ENCODE data around the gene SUPT3H.

Gene SUPT3H

DNA sequence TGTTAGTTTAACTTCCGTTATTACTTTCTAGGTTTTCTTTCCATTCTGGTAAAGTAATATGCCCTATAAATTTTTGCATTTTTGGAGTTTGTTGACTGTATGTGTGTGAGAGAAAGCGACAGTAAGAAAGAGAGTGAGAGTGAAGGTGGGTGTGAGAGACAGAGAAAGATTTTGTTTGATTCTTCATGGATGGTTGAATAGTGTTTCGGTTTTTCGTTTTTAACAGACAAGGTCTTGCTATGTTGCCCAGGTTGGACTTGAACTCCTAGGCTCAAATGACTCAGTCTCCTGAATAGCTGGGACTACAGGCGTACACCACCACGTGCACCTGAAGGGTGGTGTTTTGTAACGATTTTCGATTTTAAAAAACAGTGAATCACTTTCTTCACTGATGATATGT lies 378.7 kb downstream of the SUPT3H start:
- TF ChIP-seq, protein P1, sequence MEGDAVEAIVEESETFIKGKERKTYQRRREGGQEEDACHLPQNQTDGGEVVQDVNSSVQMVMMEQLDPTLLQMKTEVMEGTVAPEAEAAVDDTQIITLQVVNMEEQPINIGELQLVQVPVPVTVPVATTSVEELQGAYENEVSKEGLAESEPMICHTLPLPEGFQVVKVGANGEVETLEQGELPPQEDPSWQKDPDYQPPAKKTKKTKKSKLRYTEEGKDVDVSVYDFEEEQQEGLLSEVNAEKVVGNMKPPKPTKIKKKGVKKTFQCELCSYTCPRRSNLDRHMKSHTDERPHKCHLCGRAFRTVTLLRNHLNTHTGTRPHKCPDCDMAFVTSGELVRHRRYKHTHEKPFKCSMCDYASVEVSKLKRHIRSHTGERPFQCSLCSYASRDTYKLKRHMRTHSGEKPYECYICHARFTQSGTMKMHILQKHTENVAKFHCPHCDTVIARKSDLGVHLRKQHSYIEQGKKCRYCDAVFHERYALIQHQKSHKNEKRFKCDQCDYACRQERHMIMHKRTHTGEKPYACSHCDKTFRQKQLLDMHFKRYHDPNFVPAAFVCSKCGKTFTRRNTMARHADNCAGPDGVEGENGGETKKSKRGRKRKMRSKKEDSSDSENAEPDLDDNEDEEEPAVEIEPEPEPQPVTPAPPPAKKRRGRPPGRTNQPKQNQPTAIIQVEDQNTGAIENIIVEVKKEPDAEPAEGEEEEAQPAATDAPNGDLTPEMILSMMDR (IDR thresholded peaks at IDR 0.05; ENCODE audit: insufficient read depth, low read depth, low read length, missing control alignments) = no peak
- H3K4me3 ChIP-seq (ENCODE audit: low read depth, low read length) = no peak overlapping the region
- peak; percentile 66 for DNase-seq (ENCODE audit: low read depth)

DNA sequence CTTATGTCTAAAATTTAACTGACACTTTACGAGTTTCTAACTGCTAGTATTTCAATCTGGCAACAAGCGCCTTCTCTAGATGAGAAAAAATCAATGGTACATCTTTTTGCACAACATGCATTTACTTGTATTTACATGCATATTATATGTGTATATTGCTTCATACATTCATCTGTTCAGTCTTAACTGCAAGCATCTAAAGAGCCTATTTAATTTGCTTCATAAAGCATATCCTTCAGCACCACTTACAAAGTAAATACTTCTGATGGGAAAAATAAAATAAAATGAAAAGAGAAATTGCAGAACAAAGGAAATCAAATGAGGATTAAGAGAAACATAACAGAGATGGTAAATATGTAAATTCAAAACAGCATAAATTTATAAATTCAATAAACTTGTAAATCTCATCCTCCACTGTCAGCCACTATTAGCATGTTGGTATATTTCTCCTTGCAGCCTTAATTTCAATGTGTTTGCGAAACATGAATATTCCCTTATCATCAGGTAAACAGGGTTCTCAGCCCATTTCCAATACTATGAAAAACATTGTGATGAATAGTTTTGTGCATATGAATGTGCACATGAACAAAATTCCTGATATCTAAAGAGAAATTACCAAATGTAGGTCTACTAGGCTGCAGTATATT lies 382.1 kb downstream of the SUPT3H start:
- no peak for DNase-seq (ENCODE audit: low read depth)
- H3K4me3 ChIP-seq (ENCODE audit: low read depth, low read length) = no peak overlapping the region
- TF ChIP-seq, protein P1 (IDR thresholded peaks at IDR 0.05; ENCODE audit: insufficient read depth, low read depth, low read length, missing control alignments) = no peak

DNA sequence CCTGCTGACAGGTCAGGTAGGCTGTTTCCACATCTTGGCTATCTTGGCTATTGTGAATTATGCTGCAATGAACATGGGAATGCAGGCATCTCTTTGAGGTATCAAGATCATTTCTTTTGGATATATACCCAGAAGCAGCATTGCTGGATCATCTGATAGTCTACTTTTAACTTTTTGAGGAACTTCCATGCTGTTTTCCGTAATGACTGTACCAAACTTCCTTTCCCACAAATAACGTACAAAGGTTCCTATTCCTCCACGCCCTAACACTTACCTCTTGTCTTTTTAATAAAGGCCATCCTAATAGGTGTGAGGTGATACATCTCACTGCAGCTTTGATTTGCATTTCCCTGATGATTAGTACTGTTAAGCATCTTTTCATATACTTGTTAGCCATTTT lies 388.3 kb downstream of the SUPT3H start:
- TF ChIP-seq, protein P1 (IDR thresholded peaks at IDR 0.05; ENCODE audit: insufficient read depth, low read depth, low read length, missing control alignments) = no peak
- no peak for DNase-seq (ENCODE audit: low read depth)
- H3K4me3 ChIP-seq (ENCODE audit: low read depth, low read length) = no peak overlapping the region

DNA sequence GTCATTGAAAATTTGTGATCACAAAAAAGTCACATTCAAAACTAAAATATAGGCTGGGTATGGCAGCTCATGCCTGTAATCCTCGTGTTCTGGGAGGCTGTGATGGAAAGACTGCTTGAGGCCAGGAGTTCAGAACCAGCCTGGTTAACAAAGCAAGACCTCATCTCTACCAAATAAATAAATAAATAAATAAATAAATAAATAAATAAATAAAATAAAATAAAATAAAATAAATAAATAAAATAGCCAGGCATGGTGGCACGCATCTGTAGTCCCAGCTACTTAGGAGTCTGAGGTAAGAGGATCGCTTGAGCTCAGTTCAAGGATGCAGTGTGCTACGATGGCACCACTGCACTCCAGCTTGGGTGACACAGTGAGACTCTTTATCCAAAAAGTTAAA lies 392.7 kb downstream of the SUPT3H start:
- H3K4me3 ChIP-seq (ENCODE audit: low read depth, low read length) = no peak overlapping the region
- no peak for DNase-seq (ENCODE audit: low read depth)
- TF ChIP-seq, protein P1 (IDR thresholded peaks at IDR 0.05; ENCODE audit: insufficient read depth, low read depth, low read length, missing control alignments) = no peak

DNA sequence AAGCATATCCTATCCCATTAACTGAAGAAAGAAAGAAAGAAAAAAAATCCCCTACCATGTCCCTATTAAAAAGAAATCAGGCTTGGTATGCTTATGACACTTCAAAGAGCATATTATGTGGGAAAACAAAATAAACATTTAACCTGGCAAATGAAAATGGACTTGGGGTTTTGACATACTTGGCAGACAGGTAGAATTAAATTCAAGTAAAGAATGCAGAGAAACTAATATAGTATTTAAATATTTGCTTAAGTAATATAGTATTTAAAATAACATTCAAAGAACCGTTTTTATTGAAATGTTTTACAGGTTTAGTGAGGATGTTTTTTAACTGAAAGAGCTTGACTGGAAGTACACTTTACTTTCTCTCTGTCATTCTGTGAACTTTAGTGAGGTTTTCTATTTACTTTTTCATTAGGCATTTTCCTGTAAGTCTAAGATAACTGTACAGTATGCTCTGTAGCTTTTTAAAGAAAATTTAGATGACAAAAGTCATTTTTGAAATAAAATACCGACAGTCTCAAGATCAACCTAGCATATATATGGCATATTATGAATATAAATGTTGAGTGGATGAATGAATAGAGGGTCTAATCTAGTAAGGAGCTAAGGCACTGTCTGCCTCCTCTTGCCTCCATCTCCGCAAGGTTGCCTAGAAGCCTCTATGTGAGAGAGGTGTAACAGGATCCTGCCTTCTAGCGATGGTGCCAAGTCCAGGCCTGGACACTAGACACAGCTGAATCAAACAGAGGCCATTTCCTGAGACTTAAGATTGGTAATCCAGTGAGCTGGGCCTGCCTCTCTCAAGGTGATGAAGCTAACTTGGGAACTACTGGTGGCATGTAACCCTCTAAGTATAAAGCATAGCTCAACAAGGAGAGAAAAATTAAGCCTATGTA lies 394.0 kb downstream of the SUPT3H start:
- DNase-seq (ENCODE audit: low read depth) = no peak
- TF ChIP-seq, protein P1 (IDR thresholded peaks at IDR 0.05; ENCODE audit: insufficient read depth, low read depth, low read length, missing control alignments) = no peak
- H3K4me3 ChIP-seq (ENCODE audit: low read depth, low read length) = no peak overlapping the region

DNA sequence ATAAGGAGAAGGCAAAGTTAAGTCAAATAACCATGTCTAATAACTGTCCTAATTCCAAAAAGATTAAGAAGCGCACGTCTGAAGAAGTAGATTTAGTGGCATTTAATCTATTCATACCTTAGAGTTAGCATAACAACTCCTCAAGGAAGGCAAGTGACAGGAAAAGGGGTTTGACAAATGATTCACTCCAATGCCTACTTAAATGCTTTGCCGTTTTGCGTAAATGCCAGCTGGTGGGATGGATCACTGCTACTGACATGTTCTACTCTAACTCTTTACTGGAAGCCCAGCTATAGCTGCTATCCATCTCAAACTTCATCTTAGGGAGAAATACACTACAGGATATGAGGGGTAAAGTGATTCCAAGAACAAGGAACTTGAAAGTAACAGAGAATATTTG lies 396.9 kb downstream of the SUPT3H start:
- H3K4me3 ChIP-seq (ENCODE audit: low read depth, low read length) = no peak overlapping the region
- TF ChIP-seq, protein P1 (IDR thresholded peaks at IDR 0.05; ENCODE audit: insufficient read depth, low read depth, low read length, missing control alignments) = no peak
- DNase-seq (ENCODE audit: low read depth) = no peak
